ENCODE results near the gene RNF207.

RNF207 gene

GRCh38 chr1:6257541-6258069 lies 51.7 kb downstream of the RNF207 start:
- TF ChIP-seq RAD21 (IDR thresholded peaks at IDR 0.05; ENCODE audit: low read depth) (no peak), EGR1 (IDR thresholded peaks at IDR 0.05) (no peak), TAF1 (IDR thresholded peaks at IDR 0.05; ENCODE audit: low read depth) (no peak), TCF12 (IDR thresholded peaks at IDR 0.05; ENCODE audit: low read depth) (no peak), FOXM1 (IDR thresholded peaks at IDR 0.05; ENCODE audit: borderline replicate concordance, low read depth) (no peak), YY1 (IDR thresholded peaks at IDR 0.05; ENCODE audit: low read depth) (no peak), CEBPB (IDR thresholded peaks at IDR 0.05) (no peak), EP300 (IDR thresholded peaks at IDR 0.05; ENCODE audit: borderline replicate concordance) (no peak), NFIC (IDR thresholded peaks at IDR 0.05) (no peak), CREB1 (IDR thresholded peaks at IDR 0.05; ENCODE audit: low read depth) (no peak), TEAD4 (IDR thresholded peaks at IDR 0.05) (no peak), ZBTB7A (IDR thresholded peaks at IDR 0.05; ENCODE audit: low read depth) (no peak)
- TF ChIP-seq, protein P1, sequence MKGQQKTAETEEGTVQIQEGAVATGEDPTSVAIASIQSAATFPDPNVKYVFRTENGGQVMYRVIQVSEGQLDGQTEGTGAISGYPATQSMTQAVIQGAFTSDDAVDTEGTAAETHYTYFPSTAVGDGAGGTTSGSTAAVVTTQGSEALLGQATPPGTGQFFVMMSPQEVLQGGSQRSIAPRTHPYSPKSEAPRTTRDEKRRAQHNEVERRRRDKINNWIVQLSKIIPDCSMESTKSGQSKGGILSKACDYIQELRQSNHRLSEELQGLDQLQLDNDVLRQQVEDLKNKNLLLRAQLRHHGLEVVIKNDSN (IDR thresholded peaks at IDR 0.05), result no peak
- TF ChIP-seq, protein P2, sequence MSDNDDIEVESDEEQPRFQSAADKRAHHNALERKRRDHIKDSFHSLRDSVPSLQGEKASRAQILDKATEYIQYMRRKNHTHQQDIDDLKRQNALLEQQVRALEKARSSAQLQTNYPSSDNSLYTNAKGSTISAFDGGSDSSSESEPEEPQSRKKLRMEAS (IDR thresholded peaks at IDR 0.05), result no peak
- TF ChIP-seq, protein P3, sequence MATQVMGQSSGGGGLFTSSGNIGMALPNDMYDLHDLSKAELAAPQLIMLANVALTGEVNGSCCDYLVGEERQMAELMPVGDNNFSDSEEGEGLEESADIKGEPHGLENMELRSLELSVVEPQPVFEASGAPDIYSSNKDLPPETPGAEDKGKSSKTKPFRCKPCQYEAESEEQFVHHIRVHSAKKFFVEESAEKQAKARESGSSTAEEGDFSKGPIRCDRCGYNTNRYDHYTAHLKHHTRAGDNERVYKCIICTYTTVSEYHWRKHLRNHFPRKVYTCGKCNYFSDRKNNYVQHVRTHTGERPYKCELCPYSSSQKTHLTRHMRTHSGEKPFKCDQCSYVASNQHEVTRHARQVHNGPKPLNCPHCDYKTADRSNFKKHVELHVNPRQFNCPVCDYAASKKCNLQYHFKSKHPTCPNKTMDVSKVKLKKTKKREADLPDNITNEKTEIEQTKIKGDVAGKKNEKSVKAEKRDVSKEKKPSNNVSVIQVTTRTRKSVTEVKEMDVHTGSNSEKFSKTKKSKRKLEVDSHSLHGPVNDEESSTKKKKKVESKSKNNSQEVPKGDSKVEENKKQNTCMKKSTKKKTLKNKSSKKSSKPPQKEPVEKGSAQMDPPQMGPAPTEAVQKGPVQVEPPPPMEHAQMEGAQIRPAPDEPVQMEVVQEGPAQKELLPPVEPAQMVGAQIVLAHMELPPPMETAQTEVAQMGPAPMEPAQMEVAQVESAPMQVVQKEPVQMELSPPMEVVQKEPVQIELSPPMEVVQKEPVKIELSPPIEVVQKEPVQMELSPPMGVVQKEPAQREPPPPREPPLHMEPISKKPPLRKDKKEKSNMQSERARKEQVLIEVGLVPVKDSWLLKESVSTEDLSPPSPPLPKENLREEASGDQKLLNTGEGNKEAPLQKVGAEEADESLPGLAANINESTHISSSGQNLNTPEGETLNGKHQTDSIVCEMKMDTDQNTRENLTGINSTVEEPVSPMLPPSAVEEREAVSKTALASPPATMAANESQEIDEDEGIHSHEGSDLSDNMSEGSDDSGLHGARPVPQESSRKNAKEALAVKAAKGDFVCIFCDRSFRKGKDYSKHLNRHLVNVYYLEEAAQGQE (IDR thresholded peaks at IDR 0.05; ENCODE audit: low read depth), result no peak

GRCh38 chr1:6258675-6259074 lies 52.8 kb downstream of the RNF207 start:
- TF ChIP-seq NFIC (IDR thresholded peaks at IDR 0.05) (no peak), ZBTB7A (IDR thresholded peaks at IDR 0.05; ENCODE audit: low read depth) (no peak), TAF1 (IDR thresholded peaks at IDR 0.05; ENCODE audit: low read depth) (no peak), CEBPB (IDR thresholded peaks at IDR 0.05) (no peak)

DNA sequence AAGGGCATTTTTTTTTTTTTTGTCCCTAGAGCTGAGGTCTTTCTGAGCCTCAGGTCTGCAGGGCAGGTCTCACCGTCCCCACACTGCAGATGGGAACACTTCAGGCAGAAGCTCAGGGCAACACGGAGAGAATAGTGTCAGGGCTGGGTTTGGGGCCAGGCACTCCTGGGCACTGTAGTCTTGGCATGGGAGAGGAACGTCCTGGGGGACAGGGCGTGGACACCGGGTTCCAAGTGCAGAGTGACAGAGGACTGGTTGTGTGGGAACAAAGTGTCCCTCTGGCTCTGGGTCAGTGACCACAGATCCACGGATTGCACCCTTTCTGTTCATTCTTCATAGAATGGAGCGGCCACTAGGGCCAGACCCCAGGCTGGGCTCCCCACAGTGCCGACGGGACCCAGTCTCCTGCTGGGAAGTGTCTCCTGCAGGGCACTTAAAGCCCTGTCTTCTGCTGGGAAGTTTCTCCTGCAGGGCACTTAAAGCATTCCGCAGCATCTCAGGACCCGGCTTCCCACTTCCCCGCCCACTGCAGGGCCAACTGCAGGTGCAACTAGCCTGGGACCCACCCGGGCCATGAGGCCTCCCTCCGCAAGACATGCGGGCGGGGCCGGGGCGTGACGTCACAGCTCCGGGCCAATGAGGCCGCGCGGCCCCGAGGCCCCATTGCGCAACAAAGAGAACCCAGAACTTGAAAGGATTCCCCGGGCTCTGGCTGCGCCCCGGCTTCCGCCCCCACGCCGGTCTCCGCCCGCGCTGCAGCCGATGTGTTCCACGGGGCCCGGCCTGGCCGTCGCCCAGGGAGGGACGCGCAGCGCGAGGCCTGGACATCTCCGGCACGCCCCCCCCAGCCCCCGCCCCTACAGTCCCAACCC lies 53.8 kb downstream of the RNF207 start:
- TF ChIP-seq RAD21 (IDR thresholded peaks at IDR 0.05; ENCODE audit: low read depth), result no peak
- TF ChIP-seq, protein P1 (IDR thresholded peaks at IDR 0.05), result 0 out of 2 replicates have a peak, but pooled peaks have one; percentile 9
- TF ChIP-seq YY1 (IDR thresholded peaks at IDR 0.05; ENCODE audit: low read depth), result no peak
- TF ChIP-seq TCF12 (IDR thresholded peaks at IDR 0.05; ENCODE audit: low read depth), result 0 out of 2 replicates have a peak, but pooled peaks have one; percentile 15
- peak; percentile 100 for TF ChIP-seq CEBPB (IDR thresholded peaks at IDR 0.05)
- TF ChIP-seq CREB1 (IDR thresholded peaks at IDR 0.05; ENCODE audit: low read depth), result peak; percentile 73
- TF ChIP-seq, protein P3 (IDR thresholded peaks at IDR 0.05; ENCODE audit: low read depth), result no peak
- no peak for TF ChIP-seq ZBTB7A (IDR thresholded peaks at IDR 0.05; ENCODE audit: low read depth)
- no peak for TF ChIP-seq TEAD4 (IDR thresholded peaks at IDR 0.05)
- peak; percentile 79 for TF ChIP-seq EGR1 (IDR thresholded peaks at IDR 0.05)
- TF ChIP-seq FOXM1 (IDR thresholded peaks at IDR 0.05; ENCODE audit: borderline replicate concordance, low read depth), result no peak
- TF ChIP-seq, protein P2 (IDR thresholded peaks at IDR 0.05), result peak; percentile 60
- TF ChIP-seq NFIC (IDR thresholded peaks at IDR 0.05), result no peak
- TF ChIP-seq EP300 (IDR thresholded peaks at IDR 0.05; ENCODE audit: borderline replicate concordance), result no peak
- peak; percentile 29; the same call in 1 of the 2 replicates for TF ChIP-seq TAF1 (IDR thresholded peaks at IDR 0.05; ENCODE audit: low read depth)

GRCh38 chr1:6260433-6260934 lies 54.6 kb downstream of the RNF207 start:
- TF ChIP-seq, protein P1 (IDR thresholded peaks at IDR 0.05), result no peak
- TF ChIP-seq YY1 (IDR thresholded peaks at IDR 0.05; ENCODE audit: low read depth), result no peak
- no peak for TF ChIP-seq TEAD4 (IDR thresholded peaks at IDR 0.05)
- no peak for TF ChIP-seq RAD21 (IDR thresholded peaks at IDR 0.05; ENCODE audit: low read depth)
- no peak for TF ChIP-seq EP300 (IDR thresholded peaks at IDR 0.05; ENCODE audit: borderline replicate concordance)
- TF ChIP-seq, protein P3 (IDR thresholded peaks at IDR 0.05; ENCODE audit: low read depth), result no peak
- no peak for TF ChIP-seq FOXM1 (IDR thresholded peaks at IDR 0.05; ENCODE audit: borderline replicate concordance, low read depth)
- TF ChIP-seq ZBTB7A (IDR thresholded peaks at IDR 0.05; ENCODE audit: low read depth), result peak; percentile 82
- no peak for TF ChIP-seq EGR1 (IDR thresholded peaks at IDR 0.05)
- no peak for TF ChIP-seq TCF12 (IDR thresholded peaks at IDR 0.05; ENCODE audit: low read depth)
- TF ChIP-seq TAF1 (IDR thresholded peaks at IDR 0.05; ENCODE audit: low read depth), result peak; percentile 7; the same call in 1 of the 2 replicates
- no peak for TF ChIP-seq CEBPB (IDR thresholded peaks at IDR 0.05)
- TF ChIP-seq CREB1 (IDR thresholded peaks at IDR 0.05; ENCODE audit: low read depth), result no peak
- TF ChIP-seq, protein P2 (IDR thresholded peaks at IDR 0.05), result no peak
